SIG-M5 (cell line): ENCODE results near the gene SULT4A1.

Experiments
- DNase-seq: peaks from one replicate; lab custom pipeline; 2025; lab: John Stamatoyannopoulos, UW

SULT4A1 gene

GRCh38 chr22:43860831-43861230 lies 1.5 kb downstream of the SULT4A1 start:
- DNase-seq, result no peak

GRCh38 chr22:43860126-43860525 lies 2.2 kb downstream of the SULT4A1 start:
- no peak for DNase-seq

GRCh38 chr22:43859621-43860020 lies 2.7 kb downstream of the SULT4A1 start:
- DNase-seq, result no peak

GRCh38 chr22:43859176-43859575 lies 3.1 kb downstream of the SULT4A1 start:
- no peak for DNase-seq

- DNase-seq, result no peak
These were observed 4.0 kb downstream of the SULT4A1 start for GRCh38 chr22:43858156-43858895.

- no peak for DNase-seq
These were observed 4.9 kb downstream of the SULT4A1 start for GRCh38 chr22:43857367-43857766.

GRCh38 chr22:43855431-43855830 lies 6.9 kb downstream of the SULT4A1 start:
- no peak for DNase-seq

- DNase-seq, result no peak
These were observed 7.5 kb downstream of the SULT4A1 start for GRCh38 chr22:43854786-43855271.

- no peak for DNase-seq
These were observed 8.1 kb downstream of the SULT4A1 start for GRCh38 chr22:43854121-43854785.

GRCh38 chr22:43853328-43853931 lies 8.9 kb downstream of the SULT4A1 start:
- DNase-seq, result no peak

- DNase-seq, result no peak
These were observed 9.6 kb downstream of the SULT4A1 start for GRCh38 chr22:43852573-43853327.

GRCh38 chr22:43851979-43852307 lies 10.4 kb downstream of the SULT4A1 start:
- DNase-seq, result no peak

- no peak for DNase-seq
These were observed 11.0 kb downstream of the SULT4A1 start for GRCh38 chr22:43851058-43851978.

- DNase-seq, result no peak
These were observed 11.8 kb downstream of the SULT4A1 start for GRCh38 chr22:43850529-43850928.

- DNase-seq, result no peak
These were observed 12.6 kb downstream of the SULT4A1 start for GRCh38 chr22:43849731-43850130.

GRCh38 chr22:43848366-43849171 lies 13.7 kb downstream of the SULT4A1 start:
- DNase-seq, result no peak

GRCh38 chr22:43847376-43848289 lies 14.7 kb downstream of the SULT4A1 start:
- no peak for DNase-seq

- no peak for DNase-seq
These were observed 15.3 kb downstream of the SULT4A1 start for GRCh38 chr22:43846966-43847365.

- DNase-seq, result no peak
These were observed 16.3 kb downstream of the SULT4A1 start for GRCh38 chr22:43845981-43846380.
